ENCODE measurements around the gene ZFAND5.

DNA sequence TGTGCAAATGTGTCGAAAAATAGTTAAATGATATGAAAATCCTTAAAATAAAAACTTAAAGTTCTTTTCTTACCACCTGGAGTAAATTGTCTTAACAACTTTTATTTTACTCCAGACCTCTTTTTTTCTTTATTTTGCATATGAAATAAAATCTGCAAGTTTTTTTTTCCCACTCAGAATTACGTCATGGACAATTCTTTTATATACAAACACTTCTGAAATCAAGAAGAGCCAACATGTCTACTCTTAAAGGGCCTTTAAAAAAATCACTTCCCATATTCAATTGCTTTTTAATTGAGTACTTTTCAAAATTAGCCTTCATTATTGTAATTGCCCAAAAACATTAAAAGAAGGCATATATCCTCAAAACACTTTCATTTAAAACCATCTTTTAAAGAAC is 37.7 kb upstream of the ZFAND5 start:
- no peak for TF ChIP-seq CTCF (IDR thresholded peaks at IDR 0.05; ENCODE audit: poor library complexity, severe bottlenecking)
- no peak for TF ChIP-seq RAD21 (conservative IDR thresholded peaks at IDR 0.05)
- TF ChIP-seq EZH2 (IDR thresholded peaks at IDR 0.05; ENCODE audit: borderline replicate concordance, insufficient read depth, low read length, poor library complexity, severe bottlenecking) = no peak

Data from neural cell (in vitro differentiated cells).